Stimulated activated CD8-positive, alpha-beta memory T cell treated with anti-CD3 and anti-CD28 coated beads, Interleukin-12 subunit alpha, Interleukin-12 subunit beta, amount 100 ng/mL, for 24 hours (primary cell): ENCODE measurements around the gene BICD2.
"Not testable (repeated sequence)": the region's sequence is repeated elsewhere in the genome, so short reads cannot be mapped to it uniquely, and the experiment has no call there.

Experiments
- DNase-seq: peaks from one replicate; pipeline ENCODE4 v3.0.0-alpha.2; 2020; ENCODE audit errors: extremely low read depth

BICD2 gene

GRCh38 chr9:92764381-92764987 lies at the start of gene BICD2:
TSS of gene BICD2 (minus strand) at chr9:92764833. CDS start at chr9:92764744, 89 bp downstream.
- DNase-seq, result no peak

GRCh38 chr9:92809629-92810326 lies 45.1 kb upstream of the BICD2 start:
- DNase-seq, result not testable (repeated sequence)

- no peak for DNase-seq
Observed at GRCh38 chr9:92808726-92809451, 44.3 kb upstream of the BICD2 start.

- DNase-seq, result no peak
Observed at GRCh38 chr9:92807757-92808725, 43.4 kb upstream of the BICD2 start.

DNA sequence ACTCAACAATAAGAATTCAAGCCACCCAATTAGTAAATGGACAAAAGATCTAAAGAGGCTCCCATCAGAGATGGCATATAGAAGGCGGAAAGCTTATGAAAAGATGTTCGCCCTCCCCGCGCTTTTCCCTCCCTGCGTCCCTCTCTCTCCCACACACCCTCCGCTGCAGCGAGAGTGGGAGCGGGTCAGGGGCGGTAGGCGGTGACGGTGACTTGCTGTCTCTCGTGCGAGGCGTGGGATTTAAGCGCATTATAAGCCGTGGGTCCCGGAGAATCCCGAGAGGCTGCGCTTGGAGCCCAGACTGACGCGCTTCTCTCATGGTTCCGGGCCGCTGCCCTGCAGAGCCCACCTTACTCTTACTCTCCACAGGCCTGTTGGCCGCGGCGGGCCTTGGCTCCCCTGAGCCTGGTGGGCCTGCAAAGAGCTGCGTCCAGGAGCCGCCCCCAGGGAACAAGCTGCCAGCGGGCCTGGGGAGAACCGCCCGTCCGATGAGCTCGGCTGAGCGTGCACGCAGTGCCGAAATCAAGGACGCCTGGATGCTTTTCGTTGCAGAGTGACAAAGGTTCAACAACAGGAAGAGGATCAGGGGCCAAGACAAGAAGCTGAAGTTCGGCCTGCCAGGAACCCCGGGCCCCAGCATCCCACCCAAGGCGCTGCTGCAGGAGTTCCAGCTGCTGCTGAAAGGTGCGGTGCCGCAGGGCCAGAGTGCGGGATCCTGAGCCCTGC lies 42.6 kb upstream of the BICD2 start:
- no peak for DNase-seq

- DNase-seq, result no peak
Observed at GRCh38 chr9:92804727-92805126, 40.1 kb upstream of the BICD2 start.

GRCh38 chr9:92798358-92798757 lies 33.7 kb upstream of the BICD2 start:
- no peak for DNase-seq

GRCh38 chr9:92796337-92796804 lies 31.7 kb upstream of the BICD2 start:
- DNase-seq, result not testable (repeated sequence)

DNA sequence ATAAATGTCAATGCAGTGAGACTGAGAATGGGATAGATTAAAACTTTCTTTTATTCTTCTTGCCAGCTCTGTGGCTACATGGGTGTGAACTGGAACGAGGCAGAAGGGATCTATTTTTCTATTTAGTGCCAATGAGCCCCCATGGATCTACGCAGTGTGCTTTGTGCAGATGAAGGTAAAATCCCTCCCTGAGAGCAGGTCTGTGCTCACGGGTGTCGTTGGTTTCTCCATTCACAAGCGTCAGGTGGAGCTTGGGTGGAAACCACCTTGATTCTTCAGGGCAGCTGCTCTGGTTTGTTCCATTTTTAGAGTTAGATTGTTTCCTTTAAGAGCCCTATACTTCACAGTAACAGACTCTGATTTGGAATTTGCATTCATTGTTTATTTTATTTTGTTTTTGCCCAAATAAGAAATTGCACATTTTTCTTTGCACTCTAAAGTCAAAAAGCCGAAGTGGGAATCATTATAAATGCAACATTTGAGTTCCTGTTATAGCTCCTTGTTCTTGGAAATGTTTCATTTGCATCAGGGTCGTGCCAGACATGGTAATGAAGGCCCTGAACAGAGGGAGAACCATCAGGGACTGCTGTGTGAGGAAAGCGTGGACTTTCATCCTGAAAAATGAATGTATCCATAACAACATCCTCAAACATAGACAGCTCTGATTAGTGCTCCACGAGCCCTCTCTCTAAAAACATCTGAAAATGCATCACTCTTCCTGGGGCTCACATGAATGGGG lies 31.1 kb upstream of the BICD2 start:
- no peak for DNase-seq

- no peak for DNase-seq
Observed at GRCh38 chr9:92795000-92795399, 30.4 kb upstream of the BICD2 start.

GRCh38 chr9:92794426-92794825 lies 29.8 kb upstream of the BICD2 start:
- no peak for DNase-seq

DNA sequence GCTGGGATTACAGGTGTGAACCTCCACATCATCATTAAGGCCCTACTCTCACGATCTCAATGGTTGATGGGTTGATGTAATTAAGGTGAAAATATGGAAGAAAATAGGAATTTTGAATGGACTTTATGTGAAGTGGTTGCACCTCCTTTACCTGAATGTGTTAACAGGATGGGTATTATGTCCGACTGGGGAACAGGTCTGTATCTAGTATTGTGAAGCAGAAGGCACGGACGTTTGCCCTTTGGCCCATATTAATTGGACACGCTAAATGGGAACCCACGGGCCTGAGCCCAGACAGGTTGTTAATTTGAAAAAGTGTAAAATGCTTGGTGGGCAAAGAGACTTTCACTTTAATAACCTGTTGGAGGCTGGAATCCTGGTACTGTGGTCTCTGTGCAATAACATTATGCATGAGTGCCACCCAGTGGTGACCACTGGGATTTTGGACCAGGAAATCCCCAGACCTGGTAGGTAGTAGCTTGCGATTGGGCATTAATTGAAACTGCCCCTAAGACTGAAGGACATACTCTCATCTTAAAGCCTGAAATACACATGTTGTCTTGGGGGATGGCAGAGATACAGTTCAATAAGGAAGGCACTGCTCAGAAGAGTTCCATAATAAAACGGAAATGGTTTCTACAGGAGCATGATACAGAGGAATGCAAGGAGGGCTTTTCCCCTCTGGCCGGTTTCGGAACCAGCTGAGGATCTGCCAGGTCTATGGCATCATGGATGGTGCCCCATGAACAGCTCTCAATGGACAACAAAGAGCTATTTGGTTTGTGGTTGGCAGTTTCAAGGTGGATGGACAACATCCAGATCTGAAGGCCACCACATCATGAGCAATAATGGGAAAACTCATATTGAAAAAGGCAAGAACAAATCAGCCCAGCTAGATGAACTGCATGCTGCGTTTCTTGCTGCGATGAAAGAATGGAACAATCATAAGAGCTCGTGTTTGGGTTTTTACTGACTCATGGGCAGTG lies 26.2 kb upstream of the BICD2 start:
- no peak for DNase-seq

DNA sequence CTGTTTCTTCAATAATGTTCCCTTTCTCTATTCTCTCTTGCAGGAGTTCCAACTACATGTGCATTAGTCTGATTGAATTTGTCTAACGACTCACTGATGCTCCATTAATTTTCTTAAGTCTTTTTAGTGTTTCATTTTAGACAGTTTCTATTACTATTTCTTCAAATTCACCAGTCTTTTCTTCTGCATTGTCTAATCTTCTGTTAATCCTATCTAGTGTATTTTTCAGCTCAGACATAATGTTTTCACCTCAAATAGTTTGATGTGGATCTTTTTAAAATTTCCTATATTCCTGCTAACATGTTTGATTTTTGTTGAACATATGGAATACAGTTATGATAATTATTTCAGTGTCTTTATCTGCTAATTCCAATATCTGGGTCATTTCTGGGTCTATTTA lies 21.7 kb upstream of the BICD2 start:
- no peak for DNase-seq

DNA sequence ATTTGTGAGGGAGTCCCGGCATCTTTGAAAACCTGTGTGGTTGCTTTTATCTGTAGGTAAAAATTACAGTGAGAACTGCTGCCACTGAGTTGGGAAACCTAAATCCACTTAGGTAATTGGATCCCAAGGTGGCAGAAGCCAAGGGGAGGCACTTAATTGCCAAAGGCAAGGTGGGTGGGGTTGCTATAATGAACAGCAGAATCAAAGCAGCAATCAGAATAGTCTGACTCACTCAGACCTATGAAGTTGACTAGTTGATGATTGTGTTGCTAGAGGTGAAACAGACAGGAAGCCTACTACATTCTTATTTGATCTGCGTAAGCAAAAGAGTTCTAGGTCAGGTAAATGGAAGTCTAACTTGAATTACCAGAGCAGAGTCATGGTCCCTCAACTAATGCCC lies 17.3 kb upstream of the BICD2 start:
- DNase-seq, result no peak

GRCh38 chr9:92780206-92780605 lies 15.6 kb upstream of the BICD2 start:
- DNase-seq, result no peak

DNA sequence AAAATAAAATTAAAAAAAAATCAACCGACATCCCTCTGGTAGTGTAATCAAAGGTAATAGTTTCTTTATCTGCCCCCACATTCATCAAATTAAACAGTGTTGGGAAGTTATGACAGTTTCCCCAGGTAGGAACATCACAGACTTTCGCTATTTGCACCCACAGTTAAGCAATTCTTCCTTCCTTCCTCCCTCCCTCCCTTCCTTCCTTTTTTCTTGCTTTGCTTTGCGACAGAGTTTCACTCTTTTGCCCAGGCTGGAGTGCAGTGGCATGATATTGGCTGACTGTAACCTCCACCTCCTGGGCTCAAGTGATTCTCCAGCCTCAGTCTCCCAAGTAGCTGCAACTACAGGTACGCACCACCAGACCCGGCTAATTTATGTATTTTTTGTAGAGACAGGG lies 10.8 kb upstream of the BICD2 start:
- no peak for DNase-seq

- DNase-seq, result no peak
Observed at GRCh38 chr9:92774274-92774673, 9.6 kb upstream of the BICD2 start.

DNA sequence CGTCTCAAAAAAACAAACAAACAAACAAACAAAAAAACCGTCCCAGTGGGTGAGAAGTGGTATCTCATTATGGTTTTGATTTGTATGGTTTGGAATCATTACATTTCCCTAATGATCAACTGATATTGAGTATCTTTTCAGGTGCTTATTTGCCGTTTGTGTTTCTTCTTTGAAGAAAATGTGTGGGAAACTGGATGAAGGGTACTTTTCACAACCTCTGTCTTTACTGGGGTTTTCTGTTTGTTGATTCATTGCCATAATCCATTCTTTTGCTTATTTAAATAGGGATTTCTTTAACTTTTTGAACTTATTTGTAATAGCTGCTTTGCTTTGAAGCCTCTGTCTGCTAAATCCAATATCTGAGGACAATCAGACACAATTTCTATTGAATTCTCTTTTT lies 9.2 kb upstream of the BICD2 start:
- DNase-seq, result no peak

GRCh38 chr9:92771309-92771708 lies 6.7 kb upstream of the BICD2 start:
- no peak for DNase-seq
